GM10248 (cell line): ENCODE data around the gene DSCAML1.
"Not testable (repeated sequence)": the region's sequence is repeated elsewhere in the genome, so short reads cannot be mapped to it uniquely, and the experiment has no call there.

Experiments used
- CTCF ChIA-PET: fragments of 300-600 bp; sonication (Branson Sonifier 250); formaldehyde crosslinking; extraction: SDS; loops from one replicate; lab custom pipeline; 2021; ENCODE audit warnings: antibody characterized with exemption; lab: Yijun Ruan, JAX
- POLR2A ChIA-PET: fragments of 350-650 bp; sonication (Branson Sonifier 250); formaldehyde crosslinking; extraction: SDS; loops from one replicate; lab custom pipeline; 2020; ENCODE audit warnings: antibody characterized with exemption; lab: Yijun Ruan, JAX
- DNase-seq: peaks from one replicate; pipeline ENCODE4 v3.0.0; 2012; ENCODE audit errors: extremely low spot score
- CTCF ChIP-seq: IDR thresholded peaks from 2 replicates; pipeline ENCODE4 v1.5.1; 2012; ENCODE audit warnings: mild to moderate bottlenecking, low read depth; ENCODE audit errors: extremely low read depth, missing control alignments, control extremely low read depth

DSCAML1 gene

GRCh38 chr11:117409511-117409910 lies 387.5 kb downstream of the DSCAML1 start:
- DNase-seq = no peak
- ChIA-PET POLR2A (no interaction called here), CTCF (interaction anchor here (9.7 kb wide), 1 partner anchor 17 kb away, joined by 89 read pairs; no protein-coding TSS in a partner anchor)
- TF ChIP-seq CTCF = no peak

GRCh38 chr11:117408356-117408755 lies 388.7 kb downstream of the DSCAML1 start:
- no peak for TF ChIP-seq CTCF
- no peak for DNase-seq
- POLR2A ChIA-PET = no interaction called here
- CTCF ChIA-PET = interaction anchor here (9.7 kb wide), 1 partner anchor 18 kb away, joined by 89 read pairs; no protein-coding TSS in a partner anchor

- DNase-seq = no peak
- ChIA-PET CTCF (no interaction called here), POLR2A (no interaction called here)
- TF ChIP-seq CTCF = no peak
These were observed 390.0 kb downstream of the DSCAML1 start for GRCh38 chr11:117407016-117407415.

- DNase-seq, POLR2A ChIA-PET: not testable (repeated sequence)
- CTCF ChIA-PET = interaction anchor here (1.6 kb wide), 1 partner anchor 20 kb away, joined by 4 read pairs; no protein-coding TSS in a partner anchor
These were observed 391.1 kb downstream of the DSCAML1 start for GRCh38 chr11:117405898-117406297.

GRCh38 chr11:117399100-117399840 lies 397.7 kb downstream of the DSCAML1 start:
- CTCF ChIA-PET, DNase-seq, POLR2A ChIA-PET: not testable (repeated sequence)

GRCh38 chr11:117398618-117399017 lies 398.4 kb downstream of the DSCAML1 start:
- CTCF ChIA-PET, DNase-seq, POLR2A ChIA-PET: not testable (repeated sequence)

- ChIA-PET CTCF (interaction anchor here (1.1 kb wide), 1 partner anchor 29 kb away, joined by 3 read pairs; no protein-coding TSS in a partner anchor), POLR2A (no interaction called here)
- TF ChIP-seq CTCF = no peak
- DNase-seq = no peak
These were observed 400.0 kb downstream of the DSCAML1 start for GRCh38 chr11:117396970-117397369.

GRCh38 chr11:117395476-117395875 lies 401.5 kb downstream of the DSCAML1 start:
- ChIA-PET POLR2A (no interaction called here), CTCF (interaction anchor here (3.6 kb wide), 1 partner anchor 30 kb away, joined by 16 read pairs; no protein-coding TSS in a partner anchor)
- no peak for TF ChIP-seq CTCF
- no peak for DNase-seq
